ENCODE data around the gene RNF157.
"Not testable (repeated sequence)": the region's sequence is repeated elsewhere in the genome, so short reads cannot be mapped to it uniquely, and the experiment has no call there.

RNF157 gene

DNA sequence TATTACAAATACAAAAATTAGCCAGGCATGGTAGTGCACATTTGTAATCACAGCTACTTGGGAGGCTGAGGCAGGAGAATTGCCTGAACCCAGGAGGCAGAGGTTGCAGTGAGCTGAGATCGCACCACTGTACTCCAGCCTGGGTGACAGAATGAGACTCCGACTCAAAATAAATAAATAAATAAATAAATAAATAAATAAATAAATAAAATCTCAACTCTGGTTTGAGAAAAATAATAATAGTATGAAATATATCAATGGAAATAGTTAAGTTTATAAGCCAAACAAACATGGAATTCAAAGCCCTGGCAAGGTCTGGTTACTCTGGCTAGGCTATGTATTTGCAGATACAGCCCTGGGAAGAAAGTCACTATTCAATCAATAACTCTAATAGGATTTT, 53.5 kb downstream of the RNF157 start:
- H3K27ac ChIP-seq (ENCODE audit: low read length); H3K4me1 ChIP-seq (ENCODE audit: control insufficient read depth, insufficient read depth, low read length); H3K4me3 ChIP-seq (ENCODE audit: low read length); H3K27me3 ChIP-seq (ENCODE audit: control insufficient read depth, insufficient read depth, low read length); H3K9me3 ChIP-seq (ENCODE audit: control insufficient read depth, insufficient read depth, low read length); DNase-seq (ENCODE audit: low read depth, low spot score); H3K36me3 ChIP-seq (ENCODE audit: control insufficient read depth, insufficient read depth, low read length): not testable (repeated sequence)
- no CpG with 5 or more reads among the region's 2 CpGs for whole genome bisulfite sequencing (ENCODE audit: insufficient coverage, insufficient read length)

DNA sequence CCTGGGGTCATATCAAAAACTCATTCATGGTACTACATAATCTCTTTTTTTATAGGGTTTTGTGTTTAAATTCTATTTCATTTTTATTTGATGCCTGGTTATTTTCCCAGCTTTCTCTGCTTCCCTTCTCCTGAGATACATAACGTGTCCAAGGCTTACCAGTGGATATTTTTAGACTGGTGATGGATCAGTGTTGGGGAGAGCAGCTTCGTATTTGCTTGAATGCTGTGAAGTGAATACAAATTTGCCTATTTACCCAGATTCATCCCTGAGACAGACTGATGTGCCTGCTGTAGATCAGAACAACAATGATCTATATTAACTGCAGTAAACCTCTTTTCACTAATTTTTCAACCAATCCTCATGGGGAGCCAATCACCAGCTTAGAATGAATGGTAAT, 56.0 kb downstream of the RNF157 start:
- no CpG with 5 or more reads among the region's 2 CpGs for WGBS (ENCODE audit: insufficient coverage, insufficient read length)
- Histone ChIP-seq H3K4me1 (ENCODE audit: control insufficient read depth, insufficient read depth, low read length) (no peaks in the 10 kb centered on the region), H3K27me3 (ENCODE audit: control insufficient read depth, insufficient read depth, low read length) (no peaks in the 10 kb centered on the region), H3K36me3 (ENCODE audit: control insufficient read depth, insufficient read depth, low read length) (no peaks in the 10 kb centered on the region), H3K4me3 (ENCODE audit: low read length) (no peak overlapping the region), H3K9me3 (ENCODE audit: control insufficient read depth, insufficient read depth, low read length) (no peaks in the 10 kb centered on the region), H3K27ac (ENCODE audit: low read length) (no peak overlapping the region)
- no peak for DNase-seq (ENCODE audit: low read depth, low spot score)

GRCh38 chr17:76182016-76182764, 58.1 kb downstream of the RNF157 start:
- no peaks in the 10 kb centered on the region for H3K27me3 ChIP-seq (ENCODE audit: control insufficient read depth, insufficient read depth, low read length)
- no peaks in the 10 kb centered on the region for H3K9me3 ChIP-seq (ENCODE audit: control insufficient read depth, insufficient read depth, low read length)
- WGBS (ENCODE audit: insufficient coverage, insufficient read length) = no CpG with 5 or more reads among the region's 11 CpGs
- H3K36me3 ChIP-seq (ENCODE audit: control insufficient read depth, insufficient read depth, low read length) = no peaks in the 10 kb centered on the region
- DNase-seq (ENCODE audit: low read depth, low spot score) = peak; percentile 86
- H3K4me1 ChIP-seq (ENCODE audit: control insufficient read depth, insufficient read depth, low read length) = no peaks in the 10 kb centered on the region; the same call in 1 of the 2 replicates
- H3K4me3 ChIP-seq (ENCODE audit: low read length) = no peak overlapping the region
- H3K27ac ChIP-seq (ENCODE audit: low read length) = no peak overlapping the region

- DNase-seq (ENCODE audit: low read depth, low spot score) = no peak
- Histone ChIP-seq H3K9me3 (ENCODE audit: control insufficient read depth, insufficient read depth, low read length) (no peaks in the 10 kb centered on the region), H3K27me3 (ENCODE audit: control insufficient read depth, insufficient read depth, low read length) (no peaks in the 10 kb centered on the region), H3K27ac (ENCODE audit: low read length) (no peak overlapping the region), H3K4me3 (ENCODE audit: low read length) (no peak overlapping the region), H3K36me3 (ENCODE audit: control insufficient read depth, insufficient read depth, low read length) (no peaks in the 10 kb centered on the region), H3K4me1 (ENCODE audit: control insufficient read depth, insufficient read depth, low read length) (no peaks in the 10 kb centered on the region; the same call in 1 of the 2 replicates)
- no CpG with 5 or more reads among the region's 6 CpGs for WGBS (ENCODE audit: insufficient coverage, insufficient read length)
These were observed 60.5 kb downstream of the RNF157 start for GRCh38 chr17:76179496-76180467.

- H3K27ac ChIP-seq (ENCODE audit: low read length) = no peak overlapping the region
- DNase-seq (ENCODE audit: low read depth, low spot score) = no peak
- WGBS (ENCODE audit: insufficient coverage, insufficient read length) = no CpG with 5 or more reads among the region's 10 CpGs
- H3K36me3 ChIP-seq (ENCODE audit: control insufficient read depth, insufficient read depth, low read length) = no peaks in the 10 kb centered on the region
- no peaks in the 10 kb centered on the region; the same call in 1 of the 2 replicates for H3K4me1 ChIP-seq (ENCODE audit: control insufficient read depth, insufficient read depth, low read length)
- H3K4me3 ChIP-seq (ENCODE audit: low read length) = no peak overlapping the region
- no peaks in the 10 kb centered on the region for H3K27me3 ChIP-seq (ENCODE audit: control insufficient read depth, insufficient read depth, low read length)
- H3K9me3 ChIP-seq (ENCODE audit: control insufficient read depth, insufficient read depth, low read length) = no peaks in the 10 kb centered on the region
These were observed 62.2 kb downstream of the RNF157 start for GRCh38 chr17:76178124-76178523.

- Histone ChIP-seq H3K4me1 (ENCODE audit: control insufficient read depth, insufficient read depth, low read length) (no peaks in the 10 kb centered on the region; the same call in 1 of the 2 replicates), H3K27me3 (ENCODE audit: control insufficient read depth, insufficient read depth, low read length) (no peaks in the 10 kb centered on the region), H3K27ac (ENCODE audit: low read length) (no peak overlapping the region), H3K9me3 (ENCODE audit: control insufficient read depth, insufficient read depth, low read length) (no peaks in the 10 kb centered on the region), H3K36me3 (ENCODE audit: control insufficient read depth, insufficient read depth, low read length) (no peaks in the 10 kb centered on the region), H3K4me3 (ENCODE audit: low read length) (no peak overlapping the region)
- DNase-seq (ENCODE audit: low read depth, low spot score) = no peak
- WGBS (ENCODE audit: insufficient coverage, insufficient read length) = no CpG with 5 or more reads among the region's 34 CpGs
These were observed 63.4 kb downstream of the RNF157 start for GRCh38 chr17:76176701-76177574.

DNA sequence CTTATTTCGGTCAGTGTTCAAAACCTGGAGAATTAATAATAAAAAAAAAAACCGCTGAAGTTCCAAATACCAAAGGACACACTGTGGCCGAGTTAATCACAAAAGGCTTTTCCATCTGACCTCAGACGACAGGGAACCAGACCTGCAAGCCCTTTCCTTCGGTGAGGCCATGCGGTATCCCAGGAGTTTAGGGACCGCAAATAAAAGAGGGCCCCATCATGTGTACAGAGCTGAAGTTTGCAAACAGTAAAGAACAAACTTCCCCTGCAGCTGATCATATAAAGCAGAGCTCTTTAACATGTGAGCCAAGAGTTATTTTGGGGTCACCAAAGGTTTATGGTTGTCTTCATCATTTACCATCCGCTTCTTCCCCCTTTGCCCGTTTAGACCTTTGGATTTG, 66.3 kb downstream of the RNF157 start:
- DNase-seq (ENCODE audit: low read depth, low spot score) = no peak
- H3K27ac ChIP-seq (ENCODE audit: low read length) = no peak overlapping the region
- no peaks in the 10 kb centered on the region for H3K9me3 ChIP-seq (ENCODE audit: control insufficient read depth, insufficient read depth, low read length)
- no peak overlapping the region for H3K4me3 ChIP-seq (ENCODE audit: low read length)
- H3K27me3 ChIP-seq (ENCODE audit: control insufficient read depth, insufficient read depth, low read length) = no peaks in the 10 kb centered on the region
- no peaks in the 10 kb centered on the region; the same call in 1 of the 2 replicates for H3K36me3 ChIP-seq (ENCODE audit: control insufficient read depth, insufficient read depth, low read length)
- no peaks in the 10 kb centered on the region; the same call in 1 of the 2 replicates for H3K4me1 ChIP-seq (ENCODE audit: control insufficient read depth, insufficient read depth, low read length)
- WGBS (ENCODE audit: insufficient coverage, insufficient read length) = no CpG with 5 or more reads among the region's 9 CpGs

DNA sequence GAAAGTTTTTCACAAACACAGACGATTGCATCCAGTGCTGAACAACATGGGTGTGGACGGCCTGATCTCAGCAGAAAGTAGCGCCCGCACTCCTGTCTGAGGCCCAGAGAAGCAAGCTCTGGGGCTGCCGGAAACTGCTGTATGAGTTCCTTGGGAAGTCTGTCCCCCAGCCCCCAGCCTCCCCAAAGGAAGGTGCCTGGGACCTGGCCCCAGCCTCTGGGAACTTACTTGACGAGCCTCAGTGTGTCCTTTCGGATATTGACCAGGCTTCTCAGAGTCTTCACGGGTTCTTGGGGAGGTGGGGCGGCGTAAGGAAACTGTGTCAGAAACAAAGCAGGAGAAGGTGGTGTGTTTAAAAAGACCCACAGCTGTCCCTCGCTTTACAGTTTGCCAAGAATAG, 66.8 kb downstream of the RNF157 start:
- Histone ChIP-seq H3K9me3 (ENCODE audit: control insufficient read depth, insufficient read depth, low read length) (no peaks in the 10 kb centered on the region), H3K4me3 (ENCODE audit: low read length) (no peak overlapping the region), H3K36me3 (ENCODE audit: control insufficient read depth, insufficient read depth, low read length) (no peaks in the 10 kb centered on the region; the same call in 1 of the 2 replicates), H3K27me3 (ENCODE audit: control insufficient read depth, insufficient read depth, low read length) (no peaks in the 10 kb centered on the region), H3K4me1 (ENCODE audit: control insufficient read depth, insufficient read depth, low read length) (no peaks in the 10 kb centered on the region; the same call in 1 of the 2 replicates), H3K27ac (ENCODE audit: low read length) (no peak overlapping the region)
- DNase-seq (ENCODE audit: low read depth, low spot score) = no peak
- no CpG with 5 or more reads among the region's 11 CpGs for WGBS (ENCODE audit: insufficient coverage, insufficient read length)

DNA sequence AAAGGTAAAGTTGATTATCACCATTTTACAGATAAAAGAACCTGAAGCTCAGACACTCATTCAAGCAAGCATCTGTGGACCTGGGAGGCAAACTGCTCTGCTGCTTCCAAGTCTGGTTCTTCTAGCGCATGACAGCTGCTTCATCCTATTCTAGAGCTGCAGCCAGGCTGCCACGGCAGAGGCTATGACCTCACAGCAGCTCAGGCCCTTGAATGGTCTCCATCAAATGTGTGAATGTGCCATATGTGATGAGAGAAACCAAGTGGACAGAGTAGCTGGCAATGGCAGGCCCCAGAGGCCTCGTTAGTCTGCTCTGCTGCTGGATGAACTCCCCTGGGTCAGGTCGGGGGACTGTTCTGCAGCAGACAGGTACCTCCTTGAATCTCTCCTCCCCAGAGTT, 68.6 kb downstream of the RNF157 start:
- DNase-seq (ENCODE audit: low read depth, low spot score) = no peak
- WGBS (ENCODE audit: insufficient coverage, insufficient read length) = no CpG with 5 or more reads among the region's 4 CpGs
- Histone ChIP-seq H3K27ac (ENCODE audit: low read length) (no peak overlapping the region), H3K27me3 (ENCODE audit: control insufficient read depth, insufficient read depth, low read length) (no peaks in the 10 kb centered on the region), H3K36me3 (ENCODE audit: control insufficient read depth, insufficient read depth, low read length) (no peaks in the 10 kb centered on the region; the same call in 1 of the 2 replicates), H3K4me3 (ENCODE audit: low read length) (no peak overlapping the region), H3K9me3 (ENCODE audit: control insufficient read depth, insufficient read depth, low read length) (no peaks in the 10 kb centered on the region), H3K4me1 (ENCODE audit: control insufficient read depth, insufficient read depth, low read length) (no peaks in the 10 kb centered on the region)

DNA sequence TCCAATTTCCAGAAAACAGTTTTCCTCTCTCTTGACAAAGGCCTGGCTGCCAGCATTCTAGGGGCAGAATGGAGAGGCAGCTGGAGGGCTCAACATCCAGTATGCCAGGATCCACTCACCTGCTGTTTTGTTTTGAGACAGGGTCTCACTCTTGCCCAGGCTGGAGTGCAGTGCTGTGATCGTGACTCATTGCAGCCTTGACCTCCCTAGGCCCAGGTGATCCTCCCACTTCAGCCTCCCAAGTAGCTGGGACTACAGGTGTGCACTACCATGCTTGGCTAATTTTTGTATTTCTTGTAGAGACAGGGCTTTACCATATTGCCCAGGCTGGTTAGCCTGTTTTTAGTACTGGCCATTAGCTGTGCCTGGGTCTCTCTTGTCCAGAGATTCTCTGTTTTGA, 70.2 kb downstream of the RNF157 start:
- H3K27me3 ChIP-seq (ENCODE audit: control insufficient read depth, insufficient read depth, low read length) = no peaks in the 10 kb centered on the region
- H3K9me3 ChIP-seq (ENCODE audit: control insufficient read depth, insufficient read depth, low read length) = no peaks in the 10 kb centered on the region
- H3K27ac ChIP-seq (ENCODE audit: low read length) = no peak overlapping the region
- no peaks in the 10 kb centered on the region for H3K4me1 ChIP-seq (ENCODE audit: control insufficient read depth, insufficient read depth, low read length)
- no CpG with 5 or more reads among the region's 1 CpG for WGBS (ENCODE audit: insufficient coverage, insufficient read length)
- H3K4me3 ChIP-seq (ENCODE audit: low read length) = no peak overlapping the region
- H3K36me3 ChIP-seq (ENCODE audit: control insufficient read depth, insufficient read depth, low read length) = no peaks in the 10 kb centered on the region; the same call in 1 of the 2 replicates
- DNase-seq (ENCODE audit: low read depth, low spot score) = no peak

Data from iPS DF 6.9 (cell line).